ENCODE measurements around the gene USP24.

The USP24 gene

GRCh38 chr1:55190109-55190508, 25.1 kb downstream of the USP24 start:
- H3K36me3 Mint-ChIP-seq (ENCODE audit: low read depth): peaks cover 30% of the 10 kb centered on the region
- no peak overlapping the region for H3K27ac Mint-ChIP-seq
- no peaks in the 10 kb centered on the region for H3K4me1 Mint-ChIP-seq
- no peak overlapping the region for H3K4me3 Mint-ChIP-seq
- peaks cover 14% of the 10 kb centered on the region for H3K9me3 Mint-ChIP-seq
- no peak for TF ChIP-seq CTCF (IDR thresholded peaks at IDR 0.05; ENCODE audit: unreplicated experiment in 3 of 3)
- H3K27me3 Mint-ChIP-seq (ENCODE audit: low read depth): no peaks in the 10 kb centered on the region

DNA sequence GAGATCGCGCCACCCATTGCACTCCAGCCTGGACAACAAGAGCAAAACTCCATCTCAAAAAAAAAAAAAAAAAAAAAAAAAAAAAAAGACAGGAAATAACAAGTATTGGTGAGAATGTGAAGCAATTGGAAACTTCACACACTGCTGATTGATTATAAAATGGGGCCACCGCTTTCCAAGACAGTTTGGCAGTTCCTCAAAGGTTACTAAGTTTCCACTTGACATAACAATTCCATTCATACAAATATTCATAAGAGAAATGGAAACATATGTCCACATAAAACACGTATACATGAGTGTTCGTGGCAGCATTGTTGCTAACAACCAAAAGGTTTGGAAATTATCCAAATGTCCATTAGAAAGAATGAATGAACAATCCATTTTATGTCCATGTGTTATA, 26.3 kb downstream of the USP24 start:
- Mint-ChIP-seq H3K4me3 (no peak overlapping the region), H3K27ac (no peak overlapping the region), H3K36me3 (ENCODE audit: low read depth) (peaks cover 40% of the 10 kb centered on the region), H3K27me3 (ENCODE audit: low read depth) (no peaks in the 10 kb centered on the region), H3K4me1 (no peaks in the 10 kb centered on the region), H3K9me3 (peaks cover 22% of the 10 kb centered on the region)
- TF ChIP-seq CTCF (IDR thresholded peaks at IDR 0.05; ENCODE audit: unreplicated experiment in 3 of 3): no peak

- Mint-ChIP-seq H3K4me1 (no peaks in the 10 kb centered on the region), H3K27ac (no peak overlapping the region)
Observed at GRCh38 chr1:55185832-55186231, 29.3 kb downstream of the USP24 start.

DNA sequence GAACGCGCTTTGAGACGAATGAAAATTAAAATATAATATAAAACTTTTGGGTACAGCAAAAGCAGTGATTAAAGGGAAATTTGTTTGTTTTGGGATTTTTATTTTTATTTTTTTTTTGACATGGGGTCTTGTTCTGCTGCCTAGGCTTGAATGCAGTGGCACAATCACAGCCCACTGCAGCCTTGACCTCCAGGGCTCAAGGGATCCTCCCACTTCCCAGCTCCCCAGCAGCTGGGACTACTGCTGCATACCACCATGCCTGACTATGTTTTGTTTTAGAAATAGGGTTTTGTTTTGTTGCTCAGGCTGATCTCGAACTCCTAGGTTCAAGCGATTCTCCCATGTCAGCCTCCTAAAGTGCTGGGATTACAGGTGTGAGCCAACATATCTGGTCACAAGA, 30.3 kb downstream of the USP24 start:
- Mint-ChIP-seq H3K27ac (no peak overlapping the region), H3K27me3 (ENCODE audit: low read depth) (no peaks in the 10 kb centered on the region), H3K4me3 (no peak overlapping the region)

More at GRCh38 chr1:55185832-55186231, 29.3 kb downstream of the USP24 start:
- no peak for TF ChIP-seq CTCF (IDR thresholded peaks at IDR 0.05; ENCODE audit: unreplicated experiment in 3 of 3)
- Mint-ChIP-seq H3K4me3 (no peak overlapping the region), H3K9me3 (peaks cover 34% of the 10 kb centered on the region), H3K27me3 (ENCODE audit: low read depth) (no peaks in the 10 kb centered on the region), H3K36me3 (ENCODE audit: low read depth) (peaks cover 59% of the 10 kb centered on the region)

DNA sequence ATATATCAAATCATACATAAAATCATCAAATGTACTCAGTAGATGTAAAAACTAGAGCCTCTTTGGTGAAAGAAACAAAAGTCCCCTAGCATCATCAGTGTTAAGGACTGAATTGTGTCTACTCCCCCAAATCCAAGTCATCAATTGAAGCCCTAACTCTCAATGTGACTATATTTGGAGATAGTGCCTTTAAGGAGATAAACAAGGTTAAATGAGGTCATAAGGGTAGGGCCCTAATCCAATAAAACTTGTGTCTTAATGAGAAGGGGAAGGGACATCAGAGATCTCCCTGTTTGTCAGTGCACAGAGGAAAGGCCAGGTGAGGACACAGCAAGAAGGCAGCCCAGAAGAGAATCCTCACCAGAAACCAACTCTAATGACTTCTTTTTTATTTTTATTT, 33.5 kb downstream of the USP24 start:
- Mint-ChIP-seq H3K27me3 (ENCODE audit: low read depth) (no peaks in the 10 kb centered on the region), H3K4me3 (no peak overlapping the region), H3K36me3 (ENCODE audit: low read depth) (peaks cover 78% of the 10 kb centered on the region), H3K27ac (no peak overlapping the region), H3K9me3 (peaks cover 29% of the 10 kb centered on the region), H3K4me1 (no peaks in the 10 kb centered on the region)
- TF ChIP-seq CTCF (IDR thresholded peaks at IDR 0.05; ENCODE audit: unreplicated experiment in 3 of 3): no peak

More for the DNA sequence above, 30.3 kb downstream of the USP24 start:
- peaks cover 34% of the 10 kb centered on the region for H3K9me3 Mint-ChIP-seq
- H3K36me3 Mint-ChIP-seq (ENCODE audit: low read depth): peaks cover 67% of the 10 kb centered on the region
- no peak for TF ChIP-seq CTCF (IDR thresholded peaks at IDR 0.05; ENCODE audit: unreplicated experiment in 3 of 3)
- H3K4me1 Mint-ChIP-seq: no peaks in the 10 kb centered on the region

- H3K4me3 Mint-ChIP-seq: no peak overlapping the region
- TF ChIP-seq CTCF (IDR thresholded peaks at IDR 0.05; ENCODE audit: unreplicated experiment in 3 of 3): no peak
- peaks cover 20% of the 10 kb centered on the region for H3K9me3 Mint-ChIP-seq
- peaks cover 68% of the 10 kb centered on the region for H3K36me3 Mint-ChIP-seq (ENCODE audit: low read depth)
- no peaks in the 10 kb centered on the region for H3K4me1 Mint-ChIP-seq
- no peaks in the 10 kb centered on the region for H3K27me3 Mint-ChIP-seq (ENCODE audit: low read depth)
- no peak overlapping the region for H3K27ac Mint-ChIP-seq
Observed at GRCh38 chr1:55180075-55180670, 35.0 kb downstream of the USP24 start.

Data from nephron (organoid).